HCT116 (cell line): ENCODE measurements around the gene ADAR. TPM values are rescaled to one million over a fixed set of nuclear protein-coding genes. Genes with fewer than 3 reads are reported as not detected.

Experiments
- ATAC-seq: fragments of 200-7000 bp; cut with Tn5 transposase; 2 replicates; pipeline ENCODE4 v1.9.1; 2020; ENCODE audit warnings: mild to moderate bottlenecking, moderate library complexity
- BruUV-seq: library from RNA; stranded (reverse); fragments of 400-500 nt; replicated peaks from 2 replicates; lab custom pipeline; 2021; lab: Mats Ljungman, UMichigan
- CTCF ChIA-PET: fragments of 300-600 bp; sonication (Branson Sonifier 250); formaldehyde crosslinking; loops from one replicate; lab custom pipeline; 2021; ENCODE audit warnings: antibody characterized with exemption; lab: Charles Lee
- POLR2A ChIA-PET: fragments of 300-600, 350-600 bp; sonication (Branson Sonifier 250); formaldehyde crosslinking; loops from one replicate; lab custom pipeline; 2021; ENCODE audit warnings: antibody characterized with exemption; lab: Charles Lee
- RAD21 ChIA-PET, 2 experiments: fragments of 300-600 bp; sonication (Branson Sonifier 250); formaldehyde crosslinking; loops; one replicate each; lab custom pipeline; 2023; ENCODE audit warnings: low total read pairs in 2 of 2; ENCODE audit not compliant: uncharacterized antibody in 2 of 2, unreplicated experiment in 2 of 2, low non-redundant PET in 1 of 2; lab: Charles Lee
- DNase-seq: peaks from one replicate; pipeline ENCODE4 v3.0.0-alpha.2; 2010; ENCODE audit warnings: low read depth, low spot score
- H2AFZ ChIP-seq: fragments of 200-600 bp; shearing (Covaris generic), sonication (generic); 2 replicates; pipeline ENCODE4 v1.6.1; 2017; ENCODE audit warnings: low read depth, mixed run types, mixed read lengths, antibody characterized with exemption, low read length; ENCODE audit not compliant: poor library complexity, severe bottlenecking
- H3K27ac ChIP-seq: 2 replicates; pipeline ENCODE4 v1.5.1; 2012; ENCODE audit warnings: low read depth, low read length
- H3K27me3 ChIP-seq: fragments of 200-600 bp; sonication (generic); 2 replicates; pipeline ENCODE4 v1.6.1; 2016; ENCODE audit warnings: mixed run types, low read length, mixed read lengths; ENCODE audit not compliant: insufficient read depth
- H3K36me3 ChIP-seq, 2 experiments: fragments of 200-500 bp in 1 of 2; fragments of 200-600 bp in 1 of 2; sonication (Bioruptor generic) in 1 of 2; sonication (generic) in 1 of 2; 2 replicates each; pipeline versions ENCODE4 v1.5.1 to v1.6.1; 2014 to 2016; ENCODE audit warnings: low read length in 2 of 2, inconsistent platforms in 1 of 2, mixed read lengths in 1 of 2, mixed run types in 1 of 2; ENCODE audit not compliant: insufficient read depth in 2 of 2, control insufficient read depth in 1 of 2
- H3K4me1 ChIP-seq, 2 experiments: fragments of 200-600 bp in 1 of 2; sonication (generic) in 1 of 2; 2 replicates each; pipeline versions ENCODE4 v1.5.1 to v1.6.1; 2012 to 2017; ENCODE audit warnings: low read length in 2 of 2, inconsistent platforms in 1 of 2, mild to moderate bottlenecking in 1 of 2, mixed read lengths in 1 of 2, mixed run types in 1 of 2, moderate library complexity in 1 of 2; ENCODE audit not compliant: insufficient read depth in 2 of 2, control insufficient read depth in 1 of 2
- H3K4me2 ChIP-seq: fragments of 200-600 bp; sonication (generic); 2 replicates; pipeline ENCODE4 v1.6.1; 2017; ENCODE audit warnings: mixed run types, low read length, mixed read lengths
- H3K4me3 ChIP-seq, 2 experiments: fragments of 200-600 bp in 1 of 2; sonication (generic) in 1 of 2; replicated peaks in 1 of 2; 2 replicates each; pipeline ENCODE4 v1.5.1; 2011 to 2016; ENCODE audit warnings: low read length in 2 of 2, control low read depth in 1 of 2, low read depth in 1 of 2, mild to moderate bottlenecking in 1 of 2, mixed read lengths in 1 of 2, mixed run types in 1 of 2
- H3K79me2 ChIP-seq: fragments of 200-600 bp; sonication (generic); 2 replicates; pipeline ENCODE4 v1.6.1; 2017; ENCODE audit warnings: mild to moderate bottlenecking, mixed run types, low read length, moderate library complexity, mixed read lengths; ENCODE audit not compliant: insufficient read depth
- H3K9ac ChIP-seq: fragments of 200-600 bp; sonication (generic); 2 replicates; pipeline ENCODE4 v1.6.1; 2016; ENCODE audit warnings: low read length, mixed read lengths
- H3K9me2 ChIP-seq: fragments of 200-600 bp; sonication (generic), shearing (Covaris generic); 2 replicates; pipeline ENCODE4 v1.6.1; 2017; ENCODE audit warnings: mixed run types, mild to moderate bottlenecking, moderate library complexity; ENCODE audit not compliant: insufficient read depth
- H3K9me3 ChIP-seq, 2 experiments: fragments of 200-500 bp in 1 of 2; fragments of 200-600 bp in 1 of 2; sonication (Bioruptor generic) in 1 of 2; sonication (generic) in 1 of 2; 2 replicates each; pipeline ENCODE4 v1.6.1; 2014 to 2017; ENCODE audit warnings: low read length in 2 of 2, mixed read lengths in 2 of 2, inconsistent platforms in 1 of 2, low read depth in 1 of 2, mild to moderate bottlenecking in 1 of 2, mixed run types in 1 of 2, moderate library complexity in 1 of 2; ENCODE audit not compliant: control insufficient read depth in 1 of 2, insufficient read depth in 1 of 2
- H4K20me1 ChIP-seq: fragments of 200-600 bp; sonication (generic), shearing (Covaris generic); 2 replicates; pipeline ENCODE4 v1.6.1; 2017; ENCODE audit warnings: mixed run types, mild to moderate bottlenecking, moderate library complexity; ENCODE audit not compliant: insufficient read depth
- CBX3 ChIP-seq: IDR thresholded peaks from 2 replicates; pipeline ENCODE4 v1.6.1; 2012; ENCODE audit warnings: low read depth
- CEBPB ChIP-seq: IDR thresholded peaks from 2 replicates; pipeline ENCODE4 v1.6.1; 2012; ENCODE audit warnings: low read depth
- ELF1 ChIP-seq: IDR thresholded peaks from 2 replicates; pipeline ENCODE4 v1.6.1; 2012; ENCODE audit warnings: low read depth, borderline replicate concordance
- EZH2 ChIP-seq: fragments of 200-600 bp; sonication (generic); IDR thresholded peaks from 2 replicates; pipeline ENCODE4 v1.6.1; 2017; ENCODE audit warnings: antibody characterized with exemption, mixed run types
- EZH2phosphoT487 ChIP-seq: fragments of 200-600 bp; IDR thresholded peaks from 2 replicates; pipeline ENCODE4 v1.6.1; 2018; ENCODE audit warnings: antibody characterized with exemption, borderline replicate concordance
- FOSL1 ChIP-seq: IDR thresholded peaks from 2 replicates; pipeline ENCODE4 v1.6.1; 2012; ENCODE audit warnings: low read depth
- JUND ChIP-seq: IDR thresholded peaks from 2 replicates; pipeline ENCODE4 v1.6.1; 2012
- POLR2AphosphoS5 ChIP-seq: IDR thresholded peaks from 2 replicates; pipeline ENCODE4 v1.6.1; 2011; ENCODE audit warnings: mild to moderate bottlenecking, low read depth, low read length, moderate library complexity
- RAD21 ChIP-seq: IDR thresholded peaks from 2 replicates; pipeline ENCODE4 v1.6.1; 2012; ENCODE audit warnings: low read depth, mild to moderate bottlenecking
- SP1 ChIP-seq: IDR thresholded peaks from 2 replicates; pipeline ENCODE4 v1.6.1; 2012; ENCODE audit warnings: low read depth
- SRF ChIP-seq: IDR thresholded peaks from 2 replicates; pipeline ENCODE4 v1.6.1; 2012; ENCODE audit warnings: low read depth
- YY1 ChIP-seq: IDR thresholded peaks from 2 replicates; pipeline ENCODE4 v1.6.1; 2011; ENCODE audit warnings: low read length, low read depth, moderate library complexity, mild to moderate bottlenecking; ENCODE audit not compliant: insufficient replicate concordance; ENCODE audit errors: extremely low read depth
- ZFX ChIP-seq: fragments of 450-650 bp; IDR thresholded peaks from 2 replicates; pipeline ENCODE4 v1.6.1; 2017
- ZNF274 ChIP-seq: fragments of 200-500 bp; sonication (Bioruptor generic); IDR thresholded peaks from 2 replicates; pipeline ENCODE4 v1.6.1; 2014; ENCODE audit warnings: mild to moderate bottlenecking, low read depth, low read length, inconsistent platforms
- intact Hi-C: fragments of 100-400 bp; cut with micrococcal nuclease; formaldehyde crosslinking; loops from 2 replicates; pipeline ENCODE4 v1.10.0; 2022
- total RNA-seq: library from RNA; stranded (reverse); gene quantifications from one replicate; pipeline ENCODE4 v1.2.1, GENCODE V29; 2021; ENCODE audit not compliant: unreplicated experiment
- TF ChIP-seq, protein P1 (sequence below): IDR thresholded peaks from 2 replicates; pipeline ENCODE4 v1.6.1; 2012
- TF ChIP-seq, protein P2 (sequence below), 3 experiments: fragments of 200-600 bp in 1 of 3; sonication (generic) in 1 of 3; IDR thresholded peaks in 2 of 3; conservative IDR thresholded peaks in 1 of 3; 2 replicates each; pipeline ENCODE4 v1.5.1; 2012 to 2017; ENCODE audit warnings: low read depth in 2 of 3, low read length in 2 of 3, antibody characterized with exemption in 1 of 3, borderline replicate concordance in 1 of 3, control low read depth in 1 of 3, mild to moderate bottlenecking in 1 of 3, mixed read lengths in 1 of 3, mixed run types in 1 of 3, moderate library complexity in 1 of 3; ENCODE audit not compliant: insufficient read depth in 1 of 3
- TF ChIP-seq, protein P3 (sequence below): IDR thresholded peaks from 2 replicates; pipeline ENCODE4 v1.6.1; 2011; ENCODE audit warnings: mild to moderate bottlenecking, low read length, moderate library complexity; ENCODE audit not compliant: insufficient replicate concordance; ENCODE audit errors: extremely low read depth
- TF ChIP-seq, protein P4 (sequence below): IDR thresholded peaks from 2 replicates; pipeline ENCODE4 v1.6.1; 2012

The ADAR gene
- total RNA-seq, 1 experiment from 2014 or later: 169 TPM

DNA sequence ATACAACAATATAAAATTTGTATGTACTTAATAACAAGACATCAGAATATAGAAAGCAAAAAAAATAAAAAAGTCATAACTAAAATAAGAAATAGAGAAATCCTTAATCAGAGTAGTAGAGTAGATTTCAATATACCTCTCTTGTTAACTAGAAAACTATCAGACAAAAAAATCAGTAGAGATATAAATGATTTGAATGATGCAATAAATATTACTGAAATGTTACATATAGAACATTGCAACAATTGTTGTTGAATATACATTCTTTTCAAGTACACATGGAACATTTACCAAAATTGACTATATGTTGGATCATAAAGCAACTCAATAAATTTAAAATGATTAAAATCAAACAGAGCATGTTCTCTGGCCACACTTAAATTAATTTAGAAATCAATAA, 31.9 kb upstream of the ADAR start:
- no peaks in the 10 kb centered on the region for H3K27me3 ChIP-seq
- H3K9me2 ChIP-seq: no peaks in the 10 kb centered on the region
- peak overlapping the region; percentile 66 for H2AFZ ChIP-seq
- BruUV-seq: no TSS peak
- RAD21 ChIA-PET: no interaction called here
- no peaks in the 10 kb centered on the region for H3K79me2 ChIP-seq
- no peaks in the 10 kb centered on the region for H3K36me3 ChIP-seq
- H3K9ac ChIP-seq: no peak overlapping the region
- CTCF ChIA-PET: no interaction called here
- H3K27ac ChIP-seq: no peak overlapping the region
- no peak overlapping the region for H3K4me3 ChIP-seq
- no peak for ATAC-seq
- TF ChIP-seq, protein P1, sequence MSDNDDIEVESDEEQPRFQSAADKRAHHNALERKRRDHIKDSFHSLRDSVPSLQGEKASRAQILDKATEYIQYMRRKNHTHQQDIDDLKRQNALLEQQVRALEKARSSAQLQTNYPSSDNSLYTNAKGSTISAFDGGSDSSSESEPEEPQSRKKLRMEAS: no peak
- TF ChIP-seq YY1: no peak
- no peak for TF ChIP-seq POLR2AphosphoS5
- H4K20me1 ChIP-seq: no peaks in the 10 kb centered on the region
- DNase-seq: no peak
- no peak overlapping the region for H3K4me2 ChIP-seq
- POLR2A ChIA-PET: no interaction called here
- intact Hi-C loops: no loop called here
- no peaks in the 10 kb centered on the region for H3K9me3 ChIP-seq
- H3K4me1 ChIP-seq: no peaks in the 10 kb centered on the region

DNA sequence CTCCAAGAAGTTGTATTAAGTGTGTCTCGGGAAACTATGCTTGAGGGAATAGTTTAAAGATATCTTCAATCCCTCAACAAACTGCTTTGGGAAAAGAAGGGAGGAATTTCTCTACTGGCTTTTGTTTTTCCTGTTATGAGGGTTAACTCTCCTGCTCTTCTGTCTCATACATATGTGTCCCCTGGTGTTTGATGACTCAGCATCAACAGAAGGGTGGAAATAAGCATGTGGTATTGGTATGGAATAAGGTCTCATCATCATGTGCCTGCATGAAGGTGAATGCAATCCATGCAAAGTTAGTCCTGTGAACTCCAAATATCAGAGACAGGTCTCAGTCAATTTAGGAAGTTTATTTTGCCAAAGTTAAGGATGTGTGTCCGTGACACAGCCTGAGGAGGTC, 27.2 kb upstream of the ADAR start:
- Histone ChIP-seq H3K9me2 (no peaks in the 10 kb centered on the region), H3K79me2 (no peaks in the 10 kb centered on the region), H3K36me3 (no peaks in the 10 kb centered on the region), H2AFZ (no peak overlapping the region), H3K4me3 (no peak overlapping the region), H3K9ac (no peak overlapping the region), H3K9me3 (no peaks in the 10 kb centered on the region), H3K27me3 (no peaks in the 10 kb centered on the region), H4K20me1 (no peaks in the 10 kb centered on the region), H3K4me2 (no peak overlapping the region), H3K4me1 (no peaks in the 10 kb centered on the region), H3K27ac (no peak overlapping the region)
- intact Hi-C loops: no loop called here
- DNase-seq (no peak), ATAC-seq (no peak)
- ChIA-PET POLR2A (no interaction called here), CTCF (no interaction called here), RAD21 (no interaction called here)
- BruUV-seq: no TSS peak
- TF ChIP-seq, protein P2, sequence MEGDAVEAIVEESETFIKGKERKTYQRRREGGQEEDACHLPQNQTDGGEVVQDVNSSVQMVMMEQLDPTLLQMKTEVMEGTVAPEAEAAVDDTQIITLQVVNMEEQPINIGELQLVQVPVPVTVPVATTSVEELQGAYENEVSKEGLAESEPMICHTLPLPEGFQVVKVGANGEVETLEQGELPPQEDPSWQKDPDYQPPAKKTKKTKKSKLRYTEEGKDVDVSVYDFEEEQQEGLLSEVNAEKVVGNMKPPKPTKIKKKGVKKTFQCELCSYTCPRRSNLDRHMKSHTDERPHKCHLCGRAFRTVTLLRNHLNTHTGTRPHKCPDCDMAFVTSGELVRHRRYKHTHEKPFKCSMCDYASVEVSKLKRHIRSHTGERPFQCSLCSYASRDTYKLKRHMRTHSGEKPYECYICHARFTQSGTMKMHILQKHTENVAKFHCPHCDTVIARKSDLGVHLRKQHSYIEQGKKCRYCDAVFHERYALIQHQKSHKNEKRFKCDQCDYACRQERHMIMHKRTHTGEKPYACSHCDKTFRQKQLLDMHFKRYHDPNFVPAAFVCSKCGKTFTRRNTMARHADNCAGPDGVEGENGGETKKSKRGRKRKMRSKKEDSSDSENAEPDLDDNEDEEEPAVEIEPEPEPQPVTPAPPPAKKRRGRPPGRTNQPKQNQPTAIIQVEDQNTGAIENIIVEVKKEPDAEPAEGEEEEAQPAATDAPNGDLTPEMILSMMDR (IDR thresholded peaks at IDR 0.05 in 2 of 3, conservative IDR thresholded peaks at IDR 0.05 in 1 of 3; ENCODE audit: borderline replicate concordance in 1 of 3, insufficient read depth in 1 of 3, low read depth in 2 of 3, low read length in 2 of 3): no peak
- TF ChIP-seq ZFX: no peak
- TF ChIP-seq ELF1: no peak
- no peak for TF ChIP-seq FOSL1
- TF ChIP-seq EZH2phosphoT487: no peak
- TF ChIP-seq SRF: no peak
- TF ChIP-seq, protein P3, sequence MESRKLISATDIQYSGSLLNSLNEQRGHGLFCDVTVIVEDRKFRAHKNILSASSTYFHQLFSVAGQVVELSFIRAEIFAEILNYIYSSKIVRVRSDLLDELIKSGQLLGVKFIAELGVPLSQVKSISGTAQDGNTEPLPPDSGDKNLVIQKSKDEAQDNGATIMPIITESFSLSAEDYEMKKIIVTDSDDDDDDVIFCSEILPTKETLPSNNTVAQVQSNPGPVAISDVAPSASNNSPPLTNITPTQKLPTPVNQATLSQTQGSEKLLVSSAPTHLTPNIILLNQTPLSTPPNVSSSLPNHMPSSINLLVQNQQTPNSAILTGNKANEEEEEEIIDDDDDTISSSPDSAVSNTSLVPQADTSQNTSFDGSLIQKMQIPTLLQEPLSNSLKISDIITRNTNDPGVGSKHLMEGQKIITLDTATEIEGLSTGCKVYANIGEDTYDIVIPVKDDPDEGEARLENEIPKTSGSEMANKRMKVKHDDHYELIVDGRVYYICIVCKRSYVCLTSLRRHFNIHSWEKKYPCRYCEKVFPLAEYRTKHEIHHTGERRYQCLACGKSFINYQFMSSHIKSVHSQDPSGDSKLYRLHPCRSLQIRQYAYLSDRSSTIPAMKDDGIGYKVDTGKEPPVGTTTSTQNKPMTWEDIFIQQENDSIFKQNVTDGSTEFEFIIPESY: no peak
- no peak for TF ChIP-seq EZH2
- no peak for TF ChIP-seq POLR2AphosphoS5
- no peak for TF ChIP-seq YY1
- TF ChIP-seq JUND: no peak
- no peak for TF ChIP-seq CEBPB
- no peak for TF ChIP-seq CBX3
- TF ChIP-seq ZNF274: no peak
- no peak for TF ChIP-seq SP1
- no peak for TF ChIP-seq RAD21
- TF ChIP-seq, protein P4, sequence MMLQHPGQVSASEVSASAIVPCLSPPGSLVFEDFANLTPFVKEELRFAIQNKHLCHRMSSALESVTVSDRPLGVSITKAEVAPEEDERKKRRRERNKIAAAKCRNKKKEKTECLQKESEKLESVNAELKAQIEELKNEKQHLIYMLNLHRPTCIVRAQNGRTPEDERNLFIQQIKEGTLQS: no peak
- TF ChIP-seq, protein P1: no peak
